RWPE2 (cell line): ENCODE results near the gene MICU2.

Experiments used
- ATAC-seq: fragments of 200-7000 bp; cut with Tn5 transposase; 3 replicates; pipeline ENCODE4 v1.9.1; 2021; ENCODE audit warnings: low read depth
- DNase-seq: peaks from one replicate; pipeline ENCODE4 v3.0.0-alpha.2; 2020; ENCODE audit warnings: low spot score
- H3K27ac ChIP-seq: fragments of 450-650 bp; 2 replicates; pipeline ENCODE4 v1.5.1; 2017; ENCODE audit warnings: mild to moderate bottlenecking; ENCODE audit not compliant: poor library complexity, severe bottlenecking
- H3K27me3 ChIP-seq: fragments of 250-450 bp; sonication (Bioruptor Pico); 2 replicates; pipeline ENCODE4 v1.5.1; 2021; ENCODE audit warnings: mild to moderate bottlenecking, moderate library complexity; ENCODE audit not compliant: insufficient read depth, poor library complexity, severe bottlenecking
- H3K36me3 ChIP-seq: fragments of 250-450 bp; sonication (Bioruptor Pico); 2 replicates; pipeline ENCODE4 v1.5.1; 2020; ENCODE audit warnings: low read depth, mild to moderate bottlenecking, moderate library complexity
- H3K4me1 ChIP-seq: fragments of 250-450 bp; sonication (Bioruptor Pico); 2 replicates; pipeline ENCODE4 v1.5.1; 2021; ENCODE audit warnings: mild to moderate bottlenecking, moderate library complexity; ENCODE audit not compliant: insufficient read depth, poor library complexity, severe bottlenecking
- H3K4me3 ChIP-seq: fragments of 250-450 bp; sonication (Bioruptor Pico); 2 replicates; pipeline ENCODE4 v1.5.1; 2021; ENCODE audit warnings: mild to moderate bottlenecking, moderate library complexity; ENCODE audit not compliant: severe bottlenecking
- H3K9me3 ChIP-seq: fragments of 250-450 bp; sonication (Bioruptor Pico); 2 replicates; pipeline ENCODE4 v1.5.1; 2021; ENCODE audit warnings: mild to moderate bottlenecking, moderate library complexity; ENCODE audit not compliant: severe bottlenecking
- CTCF ChIP-seq: fragments of 450-650 bp; IDR thresholded peaks from one replicate; pipeline ENCODE4 v1.5.1; 2017; ENCODE audit warnings: mild to moderate bottlenecking, moderate library complexity; ENCODE audit not compliant: poor library complexity, severe bottlenecking

MICU2 gene

GRCh38 chr13:21534760-21535159 is 69.2 kb downstream of the MICU2 start:
- no peak overlapping the region for H3K27ac ChIP-seq

DNA sequence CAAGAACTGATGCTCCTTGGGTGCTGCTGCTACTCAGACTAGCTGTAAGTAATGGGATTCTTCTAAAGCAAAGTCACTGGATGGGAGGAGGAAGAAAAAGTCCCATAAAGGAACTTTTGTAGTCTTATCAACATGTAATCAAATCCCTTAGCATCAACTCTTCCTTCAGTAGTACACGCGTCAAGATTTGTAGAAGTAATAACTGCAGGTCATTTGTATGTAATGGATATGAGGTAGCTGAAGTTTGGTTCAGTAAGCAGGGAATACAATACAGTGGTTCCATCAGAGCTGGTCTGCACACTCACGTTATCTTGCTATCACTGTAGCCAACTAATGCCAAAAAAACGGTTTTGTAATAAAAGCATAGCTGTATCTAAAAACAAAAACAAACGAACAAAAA is 72.5 kb downstream of the MICU2 start:
- H3K27ac ChIP-seq = no peak overlapping the region
- no peak for TF ChIP-seq CTCF
- H3K27me3 ChIP-seq = no peaks in the 10 kb centered on the region
- H3K36me3 ChIP-seq = no peaks in the 10 kb centered on the region; the same call in 1 of the 2 replicates
- H3K4me1 ChIP-seq = no peaks in the 10 kb centered on the region
- H3K9me3 ChIP-seq = no peaks in the 10 kb centered on the region
- DNase-seq (no peak), ATAC-seq (no peak)
- H3K4me3 ChIP-seq = no peak overlapping the region

More at GRCh38 chr13:21534760-21535159, 69.2 kb downstream of the MICU2 start:
- Histone ChIP-seq H3K36me3 (peaks cover 7% of the 10 kb centered on the region), H3K9me3 (no peaks in the 10 kb centered on the region), H3K27me3 (no peaks in the 10 kb centered on the region), H3K4me3 (no peak overlapping the region), H3K4me1 (peaks cover 2% of the 10 kb centered on the region)
- TF ChIP-seq CTCF = no peak
- ATAC-seq = no peak
- DNase-seq = no peak

DNA sequence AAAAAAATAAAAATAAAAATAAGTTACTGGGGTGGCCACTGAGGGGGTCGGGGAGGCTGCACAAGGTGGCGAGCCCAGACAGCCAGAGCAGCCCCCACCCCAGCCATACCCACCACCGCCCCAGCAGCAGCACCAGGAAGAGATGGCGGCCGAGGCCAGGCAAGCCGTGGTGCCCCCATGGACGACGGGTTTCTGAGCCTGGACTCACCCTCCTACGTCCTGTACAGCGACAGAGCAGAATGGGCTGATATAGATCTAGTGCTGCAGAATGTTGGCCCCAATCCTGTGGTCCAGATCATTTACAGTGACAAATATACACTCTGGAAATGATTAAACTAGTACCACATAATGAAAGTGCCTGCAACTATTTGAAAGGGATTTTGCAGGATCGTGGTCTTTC is 73.3 kb downstream of the MICU2 start:
- TF ChIP-seq CTCF = no peak
- Histone ChIP-seq H3K9me3 (no peaks in the 10 kb centered on the region), H3K27ac (no peak overlapping the region), H3K27me3 (no peaks in the 10 kb centered on the region), H3K4me1 (no peaks in the 10 kb centered on the region), H3K4me3 (no peak overlapping the region), H3K36me3 (no peaks in the 10 kb centered on the region; the same call in 1 of the 2 replicates)
- no peak for DNase-seq
- ATAC-seq = no peak

- no peak for TF ChIP-seq CTCF
- ATAC-seq = no peak
- Histone ChIP-seq H3K4me1 (no peaks in the 10 kb centered on the region), H3K36me3 (no peaks in the 10 kb centered on the region; the same call in 1 of the 2 replicates), H3K9me3 (no peaks in the 10 kb centered on the region), H3K27ac (no peak overlapping the region), H3K27me3 (no peaks in the 10 kb centered on the region), H3K4me3 (no peak overlapping the region)
- no peak for DNase-seq
Measured at GRCh38 chr13:21529146-21529893, 74.7 kb downstream of the MICU2 start.

- H3K36me3 ChIP-seq = no peaks in the 10 kb centered on the region; the same call in 1 of the 2 replicates
- DNase-seq (no peak), ATAC-seq (no peak)
- no peaks in the 10 kb centered on the region for H3K27me3 ChIP-seq
- no peaks in the 10 kb centered on the region for H3K9me3 ChIP-seq
- no peak for TF ChIP-seq CTCF
- H3K4me3 ChIP-seq = no peak overlapping the region
- H3K4me1 ChIP-seq = no peaks in the 10 kb centered on the region
- H3K27ac ChIP-seq = no peak overlapping the region
Measured at GRCh38 chr13:21528616-21529015, 75.4 kb downstream of the MICU2 start.
